ENCODE data around the gene FAM184B.
"Not testable (repeated sequence)": the region's sequence is repeated elsewhere in the genome, so short reads cannot be mapped to it uniquely, and the experiment has no call there.

Gene FAM184B

DNA sequence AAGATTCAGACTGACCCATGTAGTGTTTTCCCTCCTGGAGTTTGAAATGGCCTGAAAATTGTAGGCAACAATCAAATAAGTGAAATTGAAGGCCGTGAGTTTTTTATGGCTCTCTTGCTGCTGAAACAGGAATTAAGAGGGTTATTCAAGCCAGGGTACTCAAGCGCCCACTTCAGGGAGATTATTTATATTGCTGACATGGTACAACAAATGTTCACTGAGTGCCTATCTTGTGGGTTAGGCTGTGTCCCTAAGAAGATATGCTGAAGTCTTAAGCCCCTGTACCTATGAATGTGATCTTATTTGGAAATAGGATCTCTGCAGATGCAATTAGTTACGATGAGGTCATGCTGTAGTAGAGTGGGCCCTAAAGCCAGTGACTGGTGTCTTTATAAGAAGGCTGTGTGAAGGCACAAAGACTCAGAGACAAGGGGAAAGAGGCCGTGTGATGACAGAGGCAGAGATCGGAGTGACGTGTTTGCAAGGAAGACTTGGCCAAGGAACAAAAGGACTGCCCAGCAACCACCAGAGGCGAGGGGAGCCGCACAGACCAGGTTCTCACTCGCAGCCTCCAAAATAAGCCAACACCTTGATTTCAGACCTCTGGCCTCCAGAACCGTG, 94.1 kb downstream of the FAM184B start:
- DNase-seq, result peak in 1 of 58 donors; percentile 6

GRCh38 chr4:17684648-17685047, 96.8 kb downstream of the FAM184B start:
- DNase-seq, result not testable (repeated sequence)

- DNase-seq, result no peak
Measured at GRCh38 chr4:17682222-17682566, 99.2 kb downstream of the FAM184B start.

DNA sequence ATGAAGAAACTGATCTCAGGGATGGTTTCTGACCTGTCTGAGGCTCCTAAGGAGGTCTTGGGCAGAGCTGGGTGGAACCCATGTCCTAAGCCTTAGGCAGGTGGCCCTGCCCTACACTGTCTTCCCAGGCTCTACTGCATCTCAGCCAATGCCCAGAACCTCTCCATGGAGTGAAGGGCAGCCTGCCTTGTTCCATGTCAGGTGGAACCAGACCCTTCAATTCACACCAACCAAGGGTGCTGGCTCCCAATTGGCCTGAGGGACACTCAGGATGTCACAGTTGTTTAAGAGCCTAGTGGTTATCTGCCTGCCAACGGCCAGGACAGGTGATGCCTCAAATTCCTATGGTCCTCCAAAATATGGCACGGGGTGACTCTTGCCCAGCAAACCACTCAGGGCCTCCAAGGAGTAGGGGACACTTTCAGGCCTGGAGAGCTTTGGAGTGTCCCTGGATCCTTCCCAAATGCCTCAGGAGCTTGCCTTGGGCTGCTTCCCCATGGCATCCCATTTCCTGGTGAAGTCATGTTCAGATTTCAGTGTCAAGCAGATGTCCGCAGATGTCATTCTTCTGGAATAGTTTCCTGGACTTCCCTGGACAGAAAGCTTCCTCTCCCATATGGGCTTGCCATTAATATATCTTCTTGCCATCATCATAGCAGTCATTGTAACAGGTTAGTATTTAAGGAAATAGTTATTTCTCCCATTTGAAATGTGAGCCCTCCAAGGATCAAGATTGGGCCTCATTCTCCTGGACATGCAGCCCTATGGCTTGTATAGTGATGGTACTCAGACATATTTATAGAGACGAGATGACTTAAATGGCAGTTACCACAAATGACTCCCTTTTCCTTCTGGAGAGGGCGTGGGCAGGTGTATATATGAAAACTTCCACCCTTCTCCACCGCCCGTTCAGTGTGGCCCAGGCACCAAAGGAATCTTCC, 99.9 kb downstream of the FAM184B start:
- DNase-seq, result no peak

GRCh38 chr4:17680559-17681280, 100.7 kb downstream of the FAM184B start:
- DNase-seq, result no peak

DNA sequence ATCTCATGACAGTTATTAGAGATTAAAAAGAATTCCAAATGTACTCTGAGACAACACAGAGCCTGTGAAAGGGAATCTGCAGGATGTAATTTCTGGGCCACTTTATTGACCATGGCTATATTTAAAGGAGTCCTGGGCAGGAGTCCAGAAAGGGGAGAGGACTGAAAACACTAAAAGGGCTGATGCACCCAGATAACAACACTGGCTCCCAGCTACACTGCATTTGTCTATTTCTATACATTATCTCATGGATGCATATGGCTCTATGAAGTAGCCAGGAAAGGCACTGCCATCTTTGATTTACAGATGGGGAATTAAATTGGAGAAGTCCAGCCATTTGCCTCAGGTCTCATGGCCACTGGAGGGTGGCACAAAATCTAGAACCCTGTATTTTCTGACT, 111.0 kb downstream of the FAM184B start:
- no peak for DNase-seq

- DNase-seq, result no peak
Measured at GRCh38 chr4:17667653-17668201, 113.7 kb downstream of the FAM184B start.

DNA sequence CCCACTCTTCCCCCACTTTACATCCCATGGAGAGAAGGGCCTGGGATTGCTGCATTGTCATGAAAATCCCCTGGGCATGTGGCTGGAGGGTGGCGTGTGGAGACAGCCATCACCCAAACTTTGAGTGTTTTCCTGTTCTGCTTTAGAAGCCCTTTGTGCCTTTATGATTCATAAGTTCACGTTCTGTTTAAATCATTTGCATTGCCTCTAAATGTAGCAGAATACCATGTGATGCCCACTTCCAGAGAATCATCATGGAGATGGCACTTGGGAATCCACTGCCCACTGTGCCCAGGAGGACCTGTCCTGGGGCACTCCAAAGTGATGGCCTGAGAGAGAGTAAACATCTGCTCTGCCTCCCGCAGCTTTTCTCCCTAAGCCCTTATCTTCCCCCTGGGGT, 114.2 kb downstream of the FAM184B start:
- no peak for DNase-seq

- DNase-seq, result no peak
Measured at GRCh38 chr4:17665852-17666251, 115.6 kb downstream of the FAM184B start.

DNA sequence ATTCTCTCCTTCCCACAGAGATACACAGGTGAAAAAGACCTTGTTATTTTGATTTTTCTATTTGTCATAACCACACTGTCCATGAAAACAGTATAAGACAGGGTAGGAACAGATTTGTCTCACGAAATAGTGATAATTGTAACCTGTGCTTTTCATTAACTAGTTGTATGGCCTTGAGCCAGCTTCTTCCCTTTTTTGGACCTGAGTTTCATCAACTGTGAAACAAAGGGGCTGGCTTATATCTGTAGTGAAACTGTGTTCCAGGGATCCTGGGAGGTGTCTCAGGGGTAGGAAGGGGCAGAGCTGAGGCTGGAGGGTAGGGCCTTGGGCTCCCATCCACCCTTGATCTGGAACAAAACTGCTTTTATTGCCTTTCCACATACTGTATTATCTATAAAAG, 116.1 kb downstream of the FAM184B start:
- DNase-seq, result no peak

- no peak for DNase-seq
Measured at GRCh38 chr4:17664755-17665154, 116.7 kb downstream of the FAM184B start.

- DNase-seq, result no peak
Measured at GRCh38 chr4:17662694-17663093, 118.7 kb downstream of the FAM184B start.

GRCh38 chr4:17659196-17659595, 122.2 kb downstream of the FAM184B start:
- DNase-seq, result not testable (repeated sequence)

- no peak for DNase-seq
Measured at GRCh38 chr4:17657849-17658248, 123.6 kb downstream of the FAM184B start.

DNA sequence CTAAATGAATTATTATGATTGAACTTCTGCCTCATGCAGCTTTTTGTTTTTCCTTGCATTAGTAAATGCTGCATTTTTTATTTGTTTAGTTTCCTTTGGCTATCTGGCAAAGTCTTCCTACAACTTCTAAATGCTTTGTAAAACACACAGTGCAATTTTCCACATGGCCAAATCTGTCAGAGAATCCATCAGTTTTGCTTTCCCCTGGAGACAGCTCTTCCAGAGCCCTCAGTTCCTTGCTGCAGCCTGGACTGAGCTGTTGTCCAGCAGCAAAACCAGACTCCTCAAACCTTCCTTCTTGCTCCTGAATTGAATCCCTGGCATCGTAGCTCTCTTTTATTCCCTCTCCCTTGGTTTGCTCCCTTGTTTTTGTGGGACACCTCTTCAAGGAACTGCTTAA, 124.3 kb downstream of the FAM184B start:
- DNase-seq, result no peak

GRCh38 chr4:17654701-17655100, 126.7 kb downstream of the FAM184B start:
- DNase-seq, result no peak

DNA sequence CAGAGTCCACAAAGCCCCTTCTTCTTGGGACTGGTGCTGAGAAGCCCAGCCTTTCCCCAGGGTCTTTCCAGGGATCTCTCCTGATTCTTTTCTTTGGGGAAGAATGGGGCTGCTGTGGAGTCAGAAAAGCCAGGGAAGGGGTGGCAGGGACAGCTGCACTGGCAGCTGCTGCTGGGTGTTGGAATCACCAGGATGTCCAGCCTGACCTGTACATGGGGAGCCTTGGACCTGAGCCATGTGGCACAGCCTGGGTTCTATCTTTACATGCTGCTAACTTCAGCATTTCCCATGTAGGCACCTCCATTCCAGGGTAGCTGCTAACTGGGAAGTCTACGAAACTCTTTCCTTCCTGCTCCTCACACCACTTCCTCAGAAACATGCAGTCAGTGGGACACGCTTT, 131.0 kb downstream of the FAM184B start:
- DNase-seq, result no peak

DNA sequence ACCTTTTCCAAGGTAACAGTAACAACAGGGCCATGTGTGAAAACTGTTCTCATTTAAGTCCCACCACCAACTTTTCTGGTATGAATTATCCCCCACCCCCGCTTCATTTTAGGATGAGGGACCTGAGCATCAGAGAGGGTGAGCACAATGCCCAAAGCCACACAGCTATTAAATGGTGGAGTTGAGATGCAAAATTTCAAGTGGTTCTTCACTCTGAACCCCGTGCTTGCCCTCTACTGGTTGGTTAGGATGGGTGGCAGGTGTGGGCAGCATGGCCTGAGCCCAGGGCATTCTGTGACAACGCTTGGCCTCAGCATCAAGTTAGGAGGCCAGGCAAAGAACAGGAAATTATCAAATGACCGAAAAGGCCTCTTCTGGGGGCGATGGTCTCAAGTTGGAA, 133.5 kb downstream of the FAM184B start:
- DNase-seq, result no peak

DNA sequence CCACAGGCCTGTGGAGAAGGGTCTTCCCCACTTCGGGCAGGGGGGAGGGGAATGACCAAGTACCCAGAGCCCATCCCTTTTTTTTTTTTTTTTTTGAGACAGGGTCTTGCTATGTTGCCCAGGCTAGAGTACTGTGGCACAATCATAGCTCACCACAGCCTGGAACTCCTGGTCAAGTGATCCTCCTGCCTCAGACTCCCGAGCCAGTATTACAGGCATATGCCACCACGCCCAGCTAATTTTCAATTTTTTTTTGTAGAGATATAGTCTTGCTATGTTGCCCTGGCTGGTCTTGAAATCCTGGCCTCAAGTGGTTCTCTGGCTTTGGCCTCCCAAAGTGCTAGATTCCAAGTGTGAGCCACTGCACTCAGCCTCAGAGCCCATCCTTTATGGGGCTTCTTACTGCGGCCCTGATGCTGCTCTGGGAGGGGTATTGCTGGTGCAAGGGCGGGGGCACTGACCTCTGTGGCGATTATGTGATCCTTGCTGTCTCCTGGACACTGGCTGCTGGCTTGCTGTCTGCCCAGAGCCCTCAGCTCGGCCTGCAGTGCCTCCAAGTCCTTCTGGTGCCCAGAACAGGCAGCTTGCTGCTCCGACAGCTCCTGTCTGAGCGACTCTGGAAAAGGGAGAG, 134.1 kb downstream of the FAM184B start:
- no peak for DNase-seq

DNA sequence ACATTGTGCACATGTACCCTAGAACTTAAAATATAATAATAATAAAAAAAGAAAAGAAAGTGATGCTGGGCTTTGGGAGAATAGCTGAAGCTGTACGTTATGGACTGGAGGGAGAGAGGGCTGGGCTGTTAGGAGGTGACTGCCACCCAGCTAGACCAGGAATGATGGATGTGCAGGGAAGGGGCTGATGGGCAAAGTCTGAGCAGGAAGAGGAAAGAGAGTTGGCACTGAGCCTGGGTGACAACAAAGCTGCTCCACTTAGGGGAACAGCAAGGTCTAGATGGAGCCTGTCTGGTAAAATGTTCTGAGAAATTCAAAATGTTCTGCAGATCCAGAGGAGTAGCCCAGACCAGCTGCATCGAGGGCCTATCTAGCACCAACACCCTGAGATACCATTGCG, 134.7 kb downstream of the FAM184B start:
- no peak for DNase-seq

DNA sequence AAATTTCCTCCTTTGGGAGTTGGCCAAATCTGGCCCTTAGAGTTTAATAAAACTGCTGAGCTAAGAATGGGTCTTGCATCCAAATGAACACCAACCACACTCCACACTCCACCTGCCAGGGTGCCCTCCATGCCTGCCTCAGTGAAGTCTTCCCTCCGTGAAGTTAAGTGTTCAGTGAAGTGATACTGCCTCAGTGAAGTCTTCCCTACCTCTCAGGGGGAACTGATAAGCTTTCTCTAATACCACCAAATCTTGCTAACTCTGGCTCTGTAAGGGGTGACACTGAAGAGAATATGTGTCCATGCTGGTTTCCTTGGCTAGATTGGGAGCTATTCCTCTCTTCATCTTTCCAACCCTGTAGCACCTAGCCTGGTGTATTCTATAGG, 139.0 kb downstream of the FAM184B start:
- DNase-seq, result no peak

DNA sequence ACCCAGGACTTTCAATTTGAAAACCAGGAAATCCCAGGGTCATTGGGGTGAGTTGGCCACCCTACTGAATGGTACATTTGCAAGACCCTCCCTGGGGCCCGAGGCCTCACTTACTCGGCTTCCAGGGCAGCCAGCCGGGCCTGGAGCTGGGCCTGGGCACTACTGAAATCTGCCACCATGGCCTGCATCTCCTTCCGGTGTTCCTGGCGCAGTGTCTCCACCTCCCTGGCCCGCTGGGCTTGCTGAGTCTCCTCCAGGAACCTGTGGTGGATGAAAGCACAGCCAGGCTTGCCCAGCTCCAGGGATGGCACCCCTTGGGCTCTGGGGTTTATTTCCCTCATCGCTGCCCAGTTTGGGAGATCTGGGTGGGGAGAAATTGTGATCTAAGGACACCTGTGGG, 142.3 kb downstream of the FAM184B start:
- no peak for DNase-seq

All from anterior cingulate cortex (tissue), 58 donors.